ENCODE results near the gene CCDC149. TPM values are rescaled to one million over a fixed set of nuclear protein-coding genes. Genes with fewer than 3 reads are reported as not detected.

Gene CCDC149
- total RNA-seq, 2 experiments from 2014 or later: not detected

GRCh38 chr4:24799544-24800324 lies 113.1 kb downstream of the CCDC149 start:
- Histone ChIP-seq H4K20me1 (ENCODE audit: insufficient read depth, low read length) (no peaks in the 10 kb centered on the region), H3K4me2 (ENCODE audit: low read length) (no peak overlapping the region), H3K4me1 (ENCODE audit: insufficient read depth, low read length, poor library complexity, severe bottlenecking) (no peaks in the 10 kb centered on the region), H3K9me2 (ENCODE audit: insufficient read depth, low read length) (no peaks in the 10 kb centered on the region), H3K79me2 (ENCODE audit: insufficient read depth, low read depth, low read length) (no peaks in the 10 kb centered on the region), H3K36me3 (ENCODE audit: insufficient read depth, low read length) (no peaks in the 10 kb centered on the region), H2AFZ (ENCODE audit: low read length) (no peak overlapping the region), H3K4me3 (ENCODE audit: low read depth, low read length, poor library complexity, severe bottlenecking) (no peak overlapping the region), H3K27ac (ENCODE audit: low read depth, low read length, poor library complexity, severe bottlenecking) (no peak overlapping the region), H3K9me3 (ENCODE audit: low read length) (no peaks in the 10 kb centered on the region)
- no TSS peak for BruUV-seq (replicated peaks)
- TF ChIP-seq, protein P1, sequence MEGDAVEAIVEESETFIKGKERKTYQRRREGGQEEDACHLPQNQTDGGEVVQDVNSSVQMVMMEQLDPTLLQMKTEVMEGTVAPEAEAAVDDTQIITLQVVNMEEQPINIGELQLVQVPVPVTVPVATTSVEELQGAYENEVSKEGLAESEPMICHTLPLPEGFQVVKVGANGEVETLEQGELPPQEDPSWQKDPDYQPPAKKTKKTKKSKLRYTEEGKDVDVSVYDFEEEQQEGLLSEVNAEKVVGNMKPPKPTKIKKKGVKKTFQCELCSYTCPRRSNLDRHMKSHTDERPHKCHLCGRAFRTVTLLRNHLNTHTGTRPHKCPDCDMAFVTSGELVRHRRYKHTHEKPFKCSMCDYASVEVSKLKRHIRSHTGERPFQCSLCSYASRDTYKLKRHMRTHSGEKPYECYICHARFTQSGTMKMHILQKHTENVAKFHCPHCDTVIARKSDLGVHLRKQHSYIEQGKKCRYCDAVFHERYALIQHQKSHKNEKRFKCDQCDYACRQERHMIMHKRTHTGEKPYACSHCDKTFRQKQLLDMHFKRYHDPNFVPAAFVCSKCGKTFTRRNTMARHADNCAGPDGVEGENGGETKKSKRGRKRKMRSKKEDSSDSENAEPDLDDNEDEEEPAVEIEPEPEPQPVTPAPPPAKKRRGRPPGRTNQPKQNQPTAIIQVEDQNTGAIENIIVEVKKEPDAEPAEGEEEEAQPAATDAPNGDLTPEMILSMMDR (conservative IDR thresholded peaks at IDR 0.05; ENCODE audit: low read length): no peak
- TF ChIP-seq EZH2phosphoT487 (IDR thresholded peaks at IDR 0.05; ENCODE audit: borderline replicate concordance, low read depth, low read length): no peak
- no peak for DNase-seq (ENCODE audit: low spot score)
- CTCF ChIA-PET (ENCODE audit: unreplicated experiment): no interaction called here
- POLR2A ChIA-PET: no interaction called here
- intact Hi-C loops (cut with micrococcal nuclease; ENCODE audit: unreplicated experiment): no loop called here

- Histone ChIP-seq H3K9me3 (ENCODE audit: low read length) (no peaks in the 10 kb centered on the region), H2AFZ (ENCODE audit: low read length) (no peak overlapping the region), H3K4me2 (ENCODE audit: low read length) (no peak overlapping the region), H3K79me2 (ENCODE audit: insufficient read depth, low read depth, low read length) (no peaks in the 10 kb centered on the region), H3K9me2 (ENCODE audit: insufficient read depth, low read length) (no peaks in the 10 kb centered on the region), H3K4me3 (ENCODE audit: low read depth, low read length, poor library complexity, severe bottlenecking) (no peak overlapping the region), H3K4me1 (ENCODE audit: insufficient read depth, low read length, poor library complexity, severe bottlenecking) (no peaks in the 10 kb centered on the region), H3K27ac (ENCODE audit: low read depth, low read length, poor library complexity, severe bottlenecking) (no peak overlapping the region), H3K36me3 (ENCODE audit: insufficient read depth, low read length) (no peaks in the 10 kb centered on the region), H4K20me1 (ENCODE audit: insufficient read depth, low read length) (no peaks in the 10 kb centered on the region)
- TF ChIP-seq, protein P1 (conservative IDR thresholded peaks at IDR 0.05; ENCODE audit: low read length): no peak
- no peak for TF ChIP-seq EZH2phosphoT487 (IDR thresholded peaks at IDR 0.05; ENCODE audit: borderline replicate concordance, low read depth, low read length)
- CTCF ChIA-PET (ENCODE audit: unreplicated experiment): no interaction called here
- BruUV-seq (replicated peaks): no TSS peak
- DNase-seq (ENCODE audit: low spot score): no peak
- intact Hi-C loops (cut with micrococcal nuclease; ENCODE audit: unreplicated experiment): no loop called here
- POLR2A ChIA-PET: no interaction called here
Observed at GRCh38 chr4:24799196-24799543, 113.7 kb downstream of the CCDC149 start.

GRCh38 chr4:24798036-24798610 lies 114.7 kb downstream of the CCDC149 start:
- no peak overlapping the region for H3K4me2 ChIP-seq (ENCODE audit: low read length)
- BruUV-seq (replicated peaks): no TSS peak
- no peaks in the 10 kb centered on the region for H3K79me2 ChIP-seq (ENCODE audit: insufficient read depth, low read depth, low read length)
- TF ChIP-seq, protein P1 (conservative IDR thresholded peaks at IDR 0.05; ENCODE audit: low read length): no peak
- no peak for TF ChIP-seq EZH2phosphoT487 (IDR thresholded peaks at IDR 0.05; ENCODE audit: borderline replicate concordance, low read depth, low read length)
- CTCF ChIA-PET (ENCODE audit: unreplicated experiment): no interaction called here
- no peak overlapping the region for H2AFZ ChIP-seq (ENCODE audit: low read length)
- no peaks in the 10 kb centered on the region for H3K9me3 ChIP-seq (ENCODE audit: low read length)
- H3K9me2 ChIP-seq (ENCODE audit: insufficient read depth, low read length): no peaks in the 10 kb centered on the region
- H4K20me1 ChIP-seq (ENCODE audit: insufficient read depth, low read length): no peaks in the 10 kb centered on the region
- H3K27ac ChIP-seq (ENCODE audit: low read depth, low read length, poor library complexity, severe bottlenecking): no peak overlapping the region
- H3K36me3 ChIP-seq (ENCODE audit: insufficient read depth, low read length): no peaks in the 10 kb centered on the region
- no peak for DNase-seq (ENCODE audit: low spot score)
- H3K4me3 ChIP-seq (ENCODE audit: low read depth, low read length, poor library complexity, severe bottlenecking): no peak overlapping the region
- intact Hi-C loops (cut with micrococcal nuclease; ENCODE audit: unreplicated experiment): no loop called here
- H3K4me1 ChIP-seq (ENCODE audit: insufficient read depth, low read length, poor library complexity, severe bottlenecking): no peaks in the 10 kb centered on the region
- POLR2A ChIA-PET: interaction anchor here (0.7 kb wide), 1 partner anchor 459 kb away, joined by 4 read pairs; no protein-coding TSS in a partner anchor
